ENCODE data around the gene RUBCN. TPM values are rescaled to one million over a fixed set of nuclear protein-coding genes. Genes with fewer than 3 reads are reported as not detected.
A peak's percentile ranks its signal among the peaks of the same experiment; 100 is the strongest.

The RUBCN gene
- total RNA-seq, 4 donors from 2014 or later, result 63.6 to 168 (median 102) TPM

GRCh38 chr3:197701841-197702240, 34.9 kb downstream of the RUBCN start:
- Histone ChIP-seq H3K36me3 (peaks cover 3 to 90% (median 19%) of the 10 kb centered on the region in 3 donors), H3K27ac (no peak overlapping the region), H3K4me1 (no peaks in the 10 kb centered on the region), H3K27me3 (no peaks in the 10 kb centered on the region), H3K4me3 (no peak overlapping the region), H3K9me3 (no peaks in the 10 kb centered on the region)
- 91 to 93% methylated on average over 4 of the region's 4 CpGs for WGBS, 2 donors
- no peak for DNase-seq (ENCODE audit: low spot score in 2 of 2)
- no peak for TF ChIP-seq POLR2A (IDR thresholded peaks at IDR 0.05)
- no peak for TF ChIP-seq EP300 (IDR thresholded peaks at IDR 0.05)
- no peak for TF ChIP-seq CTCF (IDR thresholded peaks at IDR 0.05)

GRCh38 chr3:197700095-197700494, 36.6 kb downstream of the RUBCN start:
- no peak for TF ChIP-seq EP300 (IDR thresholded peaks at IDR 0.05)
- TF ChIP-seq POLR2A (IDR thresholded peaks at IDR 0.05), result no peak
- TF ChIP-seq CTCF (IDR thresholded peaks at IDR 0.05), result no peak
- Histone ChIP-seq H3K9me3 (no peaks in the 10 kb centered on the region), H3K36me3 (peaks cover 3 to 98% (median 19%) of the 10 kb centered on the region in 3 donors), H3K27ac (no peak overlapping the region), H3K4me1 (no peaks in the 10 kb centered on the region), H3K27me3 (no peaks in the 10 kb centered on the region), H3K4me3 (no peak overlapping the region)
- WGBS, 2 donors, result 89 to 91% methylated on average over 9 of the region's 9 CpGs
- DNase-seq (ENCODE audit: low spot score in 2 of 2), result no peak

GRCh38 chr3:197697355-197697754, 39.3 kb downstream of the RUBCN start:
- 96 to 98% methylated on average over 6 of the region's 6 CpGs for WGBS, 2 donors
- Histone ChIP-seq H3K36me3 (peaks cover 3 to 98% (median 28%) of the 10 kb centered on the region in 3 donors), H3K4me1 (no peaks in the 10 kb centered on the region), H3K4me3 (no peak overlapping the region), H3K9me3 (no peaks in the 10 kb centered on the region), H3K27me3 (no peaks in the 10 kb centered on the region), H3K27ac (no peak overlapping the region)
- no peak for DNase-seq (ENCODE audit: low spot score in 2 of 2)
- TF ChIP-seq CTCF (IDR thresholded peaks at IDR 0.05) (no peak), POLR2A (IDR thresholded peaks at IDR 0.05) (no peak), EP300 (IDR thresholded peaks at IDR 0.05) (no peak)

DNA sequence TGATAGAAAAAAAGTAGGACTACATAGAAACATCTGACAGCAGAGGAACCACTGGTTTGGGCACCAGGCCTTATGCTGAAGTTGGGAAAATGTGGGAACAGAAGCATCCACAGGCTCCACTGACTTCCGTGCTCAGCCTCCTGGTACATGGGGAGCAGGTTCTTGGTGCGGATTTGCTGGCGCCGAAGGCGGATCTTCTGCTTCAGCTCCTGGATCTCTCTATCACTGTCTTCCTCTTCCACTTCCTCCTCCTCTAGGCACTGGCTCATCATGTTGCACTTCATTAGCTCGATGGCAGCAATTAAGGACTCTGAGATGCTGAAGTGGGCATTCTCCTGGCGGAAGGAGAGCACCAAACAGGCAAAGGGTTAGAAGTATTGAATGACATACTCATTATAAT, 42.5 kb downstream of the RUBCN start:
- H3K27ac ChIP-seq, result no peak overlapping the region
- no peaks in the 10 kb centered on the region for H3K9me3 ChIP-seq
- no peaks in the 10 kb centered on the region for H3K27me3 ChIP-seq
- TF ChIP-seq CTCF (IDR thresholded peaks at IDR 0.05), result no peak
- no peak for TF ChIP-seq POLR2A (IDR thresholded peaks at IDR 0.05)
- no peak for TF ChIP-seq EP300 (IDR thresholded peaks at IDR 0.05)
- H3K4me3 ChIP-seq, result no peak overlapping the region
- no peaks in the 10 kb centered on the region for H3K4me1 ChIP-seq
- peaks cover 0 to 98% (median 16%) of the 10 kb centered on the region in 3 donors for H3K36me3 ChIP-seq
- no peak for DNase-seq (ENCODE audit: low spot score in 2 of 2)
- WGBS, 2 donors, result 91 to 94% methylated on average over 7 of the region's 7 CpGs

GRCh38 chr3:197692641-197693040, 44.1 kb downstream of the RUBCN start:
- Histone ChIP-seq H3K4me1 (no peaks in the 10 kb centered on the region), H3K4me3 (no peak overlapping the region), H3K9me3 (no peaks in the 10 kb centered on the region), H3K27ac (no peak overlapping the region), H3K27me3 (no peaks in the 10 kb centered on the region), H3K36me3 (peaks cover 0 to 100% (median 16%) of the 10 kb centered on the region in 3 donors)
- no peak for DNase-seq (ENCODE audit: low spot score in 2 of 2)
- WGBS, 2 donors, result 71 to 73% methylated on average over 4 of the region's 4 CpGs
- TF ChIP-seq POLR2A (IDR thresholded peaks at IDR 0.05) (no peak), CTCF (IDR thresholded peaks at IDR 0.05) (no peak), EP300 (IDR thresholded peaks at IDR 0.05) (peak in 1 of 2 donors; percentile 49)

Data from tibial nerve (tissue), 4 donors.